Measurements from ENCODE around the gene GJA3.

- TF ChIP-seq FOXK2 (IDR thresholded peaks at IDR 0.05) (no peak), ELF4 (IDR thresholded peaks at IDR 0.05) (no peak), NFRKB (IDR thresholded peaks at IDR 0.05) (no peak), SP1 (IDR thresholded peaks at IDR 0.05) (no peak), FOXM1 (IDR thresholded peaks at IDR 0.05; ENCODE audit: borderline replicate concordance) (no peak), LEF1 (IDR thresholded peaks at IDR 0.05; ENCODE audit: borderline replicate concordance) (no peak), ARNT (IDR thresholded peaks at IDR 0.05) (no peak)
Observed at GRCh38 chr13:20142927-20143480, 17.8 kb downstream of the GJA3 start.

Measured in HEK293T (cell line).